HTERT RPE-1 (cell line): Measurements from ENCODE around the gene KMT2C.
"Not testable (repeated sequence)": the region's sequence is repeated elsewhere in the genome, so short reads cannot be mapped to it uniquely, and the experiment has no call there.

Source experiments
- in situ Hi-C: fragments of 300-500 bp; cut with MboI; formaldehyde crosslinking; loops from 4 replicates; pipeline ENCODE4 v1.14.3; 2020; ENCODE audit warnings: low sequenced_read_pairs

KMT2C gene

GRCh38 chr7:152442330-152442835 lies 6.6 kb upstream of the KMT2C start:
- in situ Hi-C loops: no loop called here

- in situ Hi-C loops: not testable (repeated sequence)
Observed at GRCh38 chr7:152441810-152442209, 6.0 kb upstream of the KMT2C start.

- in situ Hi-C loops: not testable (repeated sequence)
Observed at GRCh38 chr7:152441168-152441567, 5.4 kb upstream of the KMT2C start.

DNA sequence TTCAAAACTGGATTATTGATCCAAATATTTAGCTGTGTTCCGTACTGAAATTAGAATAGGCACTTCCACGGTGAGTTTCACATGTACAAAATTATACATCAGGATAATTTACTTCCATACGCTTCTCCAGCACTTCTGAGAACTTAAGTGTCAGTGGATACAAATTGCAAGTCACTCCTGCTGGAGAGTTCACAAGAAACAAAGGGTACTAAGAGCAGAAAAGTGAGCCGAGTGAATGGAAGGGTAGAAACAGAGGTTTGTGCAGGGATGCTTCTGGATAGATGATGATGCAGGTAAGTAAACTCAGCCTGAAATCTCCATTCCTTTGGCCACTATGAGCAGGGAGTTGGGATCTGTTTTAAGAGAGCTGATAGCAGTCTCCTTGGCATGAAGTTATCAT lies 2.2 kb upstream of the KMT2C start:
- in situ Hi-C loops: not testable (repeated sequence)

GRCh38 chr7:152436931-152437575 lies 1.2 kb upstream of the KMT2C start:
- in situ Hi-C loops: not testable (repeated sequence)

DNA sequence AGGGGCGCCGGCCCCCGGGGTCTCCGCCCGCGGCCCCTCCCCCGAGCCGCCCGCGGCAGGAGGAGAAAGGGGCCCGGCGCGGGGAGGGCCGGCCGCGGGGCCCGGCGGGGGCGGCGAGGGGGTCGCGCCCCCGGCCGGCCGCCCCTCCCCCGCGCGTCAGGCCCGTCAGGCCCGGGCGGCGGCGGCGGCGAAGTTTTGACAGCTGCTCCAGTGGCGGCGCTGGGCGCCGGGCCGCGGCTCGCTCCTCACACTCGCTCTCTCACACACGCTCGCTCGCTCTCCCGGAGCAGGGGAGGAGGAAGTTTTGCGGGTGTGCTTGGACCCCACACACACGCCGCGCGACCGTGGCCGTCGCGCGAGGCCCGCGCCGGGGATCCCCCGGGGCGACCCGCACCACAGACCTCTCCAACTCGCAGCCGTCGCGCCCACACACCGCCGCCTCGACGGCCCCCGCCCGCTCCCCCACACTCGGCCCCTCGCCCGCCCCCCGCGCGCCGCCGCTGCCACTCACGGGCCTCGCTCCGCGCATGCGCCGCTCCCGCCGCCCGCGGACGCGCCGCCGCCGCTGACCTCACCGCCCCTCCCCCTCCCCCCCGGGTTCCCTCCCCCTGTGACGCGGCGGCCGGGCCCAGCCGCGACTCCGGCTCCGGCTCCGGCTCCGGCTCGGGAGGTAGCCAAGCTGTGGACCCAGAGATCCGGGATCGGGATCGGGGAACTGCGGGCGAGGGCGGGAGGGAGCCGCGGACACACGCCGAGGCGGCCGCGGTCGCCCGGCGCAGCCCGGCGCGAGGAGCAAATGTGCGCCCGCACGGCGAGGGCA lies 518 bp upstream of the KMT2C start:
- in situ Hi-C loops: no loop called here

GRCh38 chr7:152434511-152435383 lies 1.1 kb downstream of the KMT2C start:
- in situ Hi-C loops: not testable (repeated sequence)

- in situ Hi-C loops: not testable (repeated sequence)
Observed at GRCh38 chr7:152433721-152434490, 1.9 kb downstream of the KMT2C start.

GRCh38 chr7:152432735-152433134 lies 3.1 kb downstream of the KMT2C start:
- in situ Hi-C loops: not testable (repeated sequence)

DNA sequence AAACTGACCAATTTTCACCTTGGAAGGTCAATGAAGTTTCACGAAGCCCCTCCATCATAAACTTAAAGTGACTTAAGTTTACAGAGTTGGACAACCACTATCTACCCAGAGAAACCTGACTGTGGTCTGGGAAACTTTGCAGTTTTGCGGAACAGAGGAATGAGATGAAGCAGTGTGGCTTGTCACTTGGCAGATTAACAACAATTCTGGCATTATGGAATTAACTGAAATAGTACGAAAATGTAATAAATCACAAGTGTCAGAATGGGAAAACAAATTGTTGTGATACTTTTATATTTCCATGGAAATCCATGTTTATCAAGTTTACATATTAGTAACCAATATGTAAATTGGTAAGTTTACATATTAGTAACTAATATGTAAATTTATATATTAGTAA lies 4.9 kb downstream of the KMT2C start:
- in situ Hi-C loops: no loop called here

- in situ Hi-C loops: not testable (repeated sequence)
Observed at GRCh38 chr7:152430118-152430517, 5.7 kb downstream of the KMT2C start.

- in situ Hi-C loops: no loop called here
Observed at GRCh38 chr7:152424348-152425108, 11.3 kb downstream of the KMT2C start.

DNA sequence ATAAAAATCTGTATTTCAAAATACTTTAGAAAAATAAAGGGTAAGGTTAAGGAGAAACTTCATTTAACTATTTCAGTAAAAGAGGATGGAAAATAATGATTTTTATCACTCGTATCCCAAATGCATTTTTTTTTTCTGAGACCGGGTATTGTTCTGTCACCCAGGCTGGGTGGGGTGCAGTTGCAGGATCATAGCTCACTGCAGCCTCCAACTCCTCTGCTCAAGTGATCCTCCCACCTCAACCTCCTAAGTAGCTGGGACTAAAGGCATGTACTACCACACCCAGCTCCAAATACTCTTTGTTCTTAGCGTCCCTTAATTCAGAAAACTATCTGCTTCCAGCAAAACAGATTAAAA lies 11.8 kb downstream of the KMT2C start:
- in situ Hi-C loops: no loop called here

- in situ Hi-C loops: not testable (repeated sequence)
Observed at GRCh38 chr7:152423171-152423570, 12.6 kb downstream of the KMT2C start.

DNA sequence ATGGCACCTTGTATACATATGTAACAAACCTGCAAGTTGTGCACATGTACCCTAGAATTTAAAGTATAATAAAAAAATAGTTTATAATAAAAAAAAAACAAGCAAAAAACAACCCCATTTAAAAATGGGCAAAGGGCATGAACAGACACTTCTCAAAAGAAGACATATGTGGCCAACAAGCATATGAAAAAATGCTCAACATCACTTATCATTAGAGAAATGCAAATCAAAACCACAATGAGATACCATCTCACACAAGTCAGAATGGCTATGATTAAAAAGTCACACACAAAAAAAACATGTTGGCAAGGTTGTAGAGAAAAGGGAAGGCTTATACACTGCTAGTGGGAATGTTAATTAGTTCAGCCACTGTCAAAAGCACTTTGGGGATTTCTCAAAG lies 14.9 kb downstream of the KMT2C start:
- in situ Hi-C loops: not testable (repeated sequence)

DNA sequence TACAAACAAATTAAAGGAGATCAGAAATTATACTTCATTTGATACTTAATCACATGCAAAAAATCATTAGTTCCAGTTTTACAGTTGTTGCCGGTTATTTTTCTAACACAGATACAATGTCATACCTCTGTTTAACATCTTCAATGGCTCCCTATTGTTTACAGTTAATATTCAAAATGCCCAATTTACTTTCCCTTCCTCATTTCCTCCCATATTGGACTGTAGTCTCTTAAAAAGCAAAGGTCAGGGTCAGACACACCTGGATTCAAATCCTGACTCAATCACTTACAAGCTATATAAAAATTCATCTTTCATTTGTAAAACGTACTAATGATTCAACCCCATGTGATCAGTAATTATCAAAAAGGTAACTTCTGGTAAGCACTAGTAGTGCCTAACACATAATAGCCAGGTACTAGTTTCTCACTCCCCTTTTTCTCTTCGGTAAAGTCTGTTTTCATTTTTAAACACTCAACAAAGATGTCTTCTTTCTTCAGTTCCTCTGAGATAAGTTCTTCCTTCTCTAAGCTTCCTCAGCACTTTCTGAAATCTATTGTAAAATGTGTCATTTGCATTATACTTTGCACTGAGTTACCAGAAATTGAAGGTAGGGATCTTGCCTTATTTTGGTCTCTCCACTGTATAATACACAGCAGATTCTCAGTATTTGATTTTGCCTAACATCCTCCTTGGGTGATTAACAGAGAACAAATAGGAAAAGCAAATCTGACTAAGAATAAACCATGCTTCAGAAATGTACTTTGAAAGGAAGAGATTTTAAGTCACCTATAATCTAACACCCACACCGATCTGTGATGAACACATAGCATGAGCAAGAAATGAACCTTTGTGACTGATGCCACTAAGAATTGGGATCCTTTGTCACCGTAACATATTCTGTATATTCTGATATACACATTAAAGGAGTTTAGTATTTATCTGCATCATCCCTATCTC lies 16.1 kb downstream of the KMT2C start:
- in situ Hi-C loops: no loop called here

- in situ Hi-C loops: no loop called here
Observed at GRCh38 chr7:152414779-152415178, 21.0 kb downstream of the KMT2C start.

GRCh38 chr7:152411389-152411788 lies 24.4 kb downstream of the KMT2C start:
- in situ Hi-C loops: no loop called here

DNA sequence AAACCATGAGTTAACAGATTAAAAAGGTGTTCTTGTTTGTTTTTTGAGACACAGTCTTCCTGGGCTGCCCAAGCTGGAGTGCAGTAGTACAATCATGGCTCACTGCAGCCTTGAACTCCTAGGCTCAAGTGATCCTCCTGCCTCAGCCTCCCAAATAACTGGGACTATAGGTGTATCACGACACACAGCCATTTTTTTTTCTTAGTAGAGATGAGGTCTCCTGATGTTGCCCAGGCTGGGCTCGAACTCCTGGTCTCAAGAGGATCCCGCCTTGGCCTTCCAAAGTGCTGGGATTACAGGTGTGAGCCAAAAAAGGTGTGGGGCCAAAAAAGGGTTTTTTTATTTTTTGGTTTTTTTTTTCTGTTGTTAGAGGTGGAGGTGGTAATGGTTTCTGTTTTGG lies 29.3 kb downstream of the KMT2C start:
- in situ Hi-C loops: no loop called here
